GM10847 (cell line): ENCODE results near the gene TEDDM1.

Experiments
- POLR2A ChIP-seq: IDR thresholded peaks from 2 replicates; pipeline ENCODE4 v1.6.1; 2011; ENCODE audit not compliant: insufficient read length; ENCODE audit errors: extremely low read depth

TEDDM1 gene

DNA sequence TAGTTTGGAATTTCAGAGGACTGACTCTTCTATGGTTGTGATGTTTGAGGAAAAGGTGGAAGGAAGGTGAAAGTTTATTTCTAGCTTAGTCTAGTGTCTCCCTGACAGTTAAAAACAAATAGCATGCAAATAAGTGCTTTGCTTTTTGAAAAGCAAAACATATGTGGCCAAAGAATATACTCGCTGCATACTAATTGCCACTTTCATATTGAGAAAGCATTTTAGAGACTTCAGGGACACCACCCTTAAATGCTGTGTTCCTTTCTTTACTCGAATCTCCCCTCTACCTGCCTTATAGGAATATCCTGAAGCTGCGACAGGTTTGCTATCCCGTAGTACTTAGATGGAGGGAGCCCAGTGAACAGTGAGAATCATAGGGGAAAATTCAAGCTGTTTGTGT, 32.1 kb downstream of the TEDDM1 start:
- no peak for TF ChIP-seq POLR2A

DNA sequence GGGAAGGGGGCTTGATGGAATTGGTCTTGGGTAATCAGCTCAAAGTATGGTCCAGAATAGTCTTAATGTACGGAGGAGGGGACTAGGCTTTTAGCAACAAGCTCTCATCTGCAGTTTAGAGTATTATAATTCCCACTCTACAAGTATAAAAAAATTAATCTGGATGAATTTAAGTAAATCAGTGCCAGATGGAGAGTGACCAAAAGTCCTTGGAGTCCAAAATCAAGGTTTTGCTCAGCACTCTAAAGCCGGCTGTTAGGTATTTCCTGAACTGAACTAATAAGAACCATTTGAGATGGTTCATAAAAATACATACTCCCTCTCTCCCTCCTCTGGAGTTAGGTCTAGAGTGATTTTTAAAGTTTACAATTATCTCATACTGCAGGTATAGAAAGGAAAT, 32.5 kb downstream of the TEDDM1 start:
- TF ChIP-seq POLR2A, result no peak

DNA sequence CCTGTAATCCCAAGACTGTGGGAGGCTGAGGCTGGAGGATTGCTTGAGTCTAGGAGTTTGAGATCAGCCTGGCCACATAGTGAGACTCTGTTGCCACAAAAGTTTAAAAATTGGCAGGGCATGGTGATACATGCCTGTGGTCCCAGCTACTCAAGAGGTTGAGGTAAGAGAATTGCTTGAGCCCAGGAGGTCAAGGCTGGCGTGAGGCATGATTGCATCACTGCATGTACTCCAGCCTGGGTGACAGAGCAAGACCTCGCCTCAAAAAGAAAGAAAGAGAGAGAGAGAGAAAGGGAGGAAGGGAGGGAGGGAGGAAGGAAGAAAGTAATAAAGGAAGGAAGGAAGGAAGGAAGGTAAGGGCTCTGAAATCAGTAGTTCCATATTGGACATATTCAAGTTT, 33.9 kb downstream of the TEDDM1 start:
- no peak for TF ChIP-seq POLR2A

DNA sequence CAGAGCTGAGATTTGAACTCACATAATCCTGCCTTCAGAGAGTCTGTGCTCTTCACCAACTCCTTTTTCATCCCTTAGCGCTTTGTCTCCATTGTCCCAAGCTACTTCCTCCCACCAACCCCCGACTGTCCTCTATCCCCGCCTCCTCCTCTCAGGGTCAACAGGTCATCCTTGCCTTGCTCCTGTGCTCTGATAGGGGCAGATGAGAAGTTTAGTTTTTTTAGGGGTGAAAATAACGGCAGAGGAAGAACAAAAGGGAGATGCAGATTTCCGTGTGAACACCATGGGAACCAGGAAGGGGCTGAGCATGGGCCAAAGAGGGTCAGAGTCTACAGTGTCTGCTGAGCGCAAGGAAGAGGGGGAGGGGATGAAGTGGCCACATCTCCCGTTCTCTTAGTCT, 40.8 kb downstream of the TEDDM1 start:
- no peak for TF ChIP-seq POLR2A

DNA sequence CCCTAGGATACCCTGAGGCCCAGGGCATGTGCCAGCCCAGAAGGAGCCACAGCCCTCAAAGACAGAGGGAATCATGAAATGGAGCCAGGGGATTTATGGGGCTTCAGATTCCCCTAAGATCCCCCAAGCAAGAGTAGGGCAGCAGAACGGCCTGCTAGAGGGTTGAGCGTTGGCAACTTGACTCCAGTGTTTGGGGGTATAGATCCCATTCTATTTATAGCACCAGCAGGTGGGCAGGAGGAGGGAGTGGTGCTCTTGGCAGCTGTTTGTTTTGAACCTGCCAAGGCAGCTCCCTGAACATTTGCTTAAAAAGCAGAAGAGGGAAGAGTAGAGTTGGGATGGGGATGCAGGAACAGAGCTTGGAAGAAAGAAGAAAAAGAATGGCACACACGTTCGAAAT, 42.6 kb downstream of the TEDDM1 start:
- TF ChIP-seq POLR2A, result no peak

DNA sequence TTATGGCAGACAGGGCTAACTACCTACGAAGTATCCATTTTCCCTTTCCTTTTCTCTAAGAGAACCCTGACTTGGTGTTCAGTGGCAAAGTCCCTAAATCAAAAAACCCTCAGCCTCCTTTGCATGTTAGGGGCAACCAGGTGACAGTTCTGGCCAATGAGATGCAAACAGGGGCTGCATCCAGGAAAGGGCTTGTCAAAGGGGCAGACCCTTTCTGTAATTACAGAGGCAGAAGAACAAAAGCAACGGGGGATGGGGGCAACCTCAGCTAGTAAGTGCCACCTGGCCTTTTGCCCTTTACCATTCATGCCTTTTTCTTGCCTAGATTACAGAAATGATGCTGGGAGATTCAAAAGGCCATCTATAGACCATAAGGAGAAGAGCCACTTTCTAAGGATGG, 43.3 kb downstream of the TEDDM1 start:
- no peak for TF ChIP-seq POLR2A

DNA sequence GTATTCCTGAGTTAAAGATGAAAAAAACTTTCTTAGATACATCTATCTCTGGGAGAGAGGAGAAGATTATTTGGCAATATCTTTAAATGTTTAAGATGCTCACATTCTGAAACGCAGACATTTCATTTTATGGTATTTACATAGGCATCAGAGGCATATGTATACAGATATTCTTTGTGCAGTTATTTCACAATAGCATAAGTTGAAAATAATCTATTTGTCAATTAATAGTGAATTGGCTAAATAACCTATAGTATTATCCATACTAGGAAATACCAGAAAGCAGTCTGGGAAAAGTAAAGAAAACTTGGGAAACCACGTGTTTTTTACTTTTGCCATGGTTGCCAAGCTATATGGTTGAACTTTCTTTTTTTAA, 44.8 kb downstream of the TEDDM1 start:
- TF ChIP-seq POLR2A, result no peak

DNA sequence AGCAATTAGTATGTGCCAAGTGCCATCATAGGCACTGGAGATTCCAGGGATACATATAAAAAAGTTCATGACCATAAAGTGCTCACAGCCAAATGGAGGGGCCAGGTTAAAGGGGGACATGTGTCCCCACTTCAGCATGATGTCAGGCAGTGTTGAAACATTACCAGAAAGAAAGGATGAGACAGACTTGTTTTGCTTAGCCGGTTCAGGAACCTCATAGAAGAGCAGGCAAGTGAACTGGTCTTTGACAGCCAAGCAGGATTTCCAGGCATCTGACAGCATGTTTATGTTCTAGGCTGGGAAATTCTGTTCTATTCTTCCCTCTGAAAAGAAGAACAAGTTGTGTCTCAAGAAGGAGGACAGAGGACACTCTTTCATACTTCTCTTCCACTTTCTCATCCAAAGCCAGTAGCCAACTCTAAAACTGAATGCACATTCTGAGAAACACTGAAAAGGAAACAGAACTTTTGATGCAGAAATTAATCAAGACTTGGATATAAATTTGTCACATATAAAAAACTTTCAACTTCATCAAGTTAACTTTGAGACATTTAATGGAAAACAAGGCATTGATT, 48.6 kb downstream of the TEDDM1 start:
- no peak for TF ChIP-seq POLR2A

DNA sequence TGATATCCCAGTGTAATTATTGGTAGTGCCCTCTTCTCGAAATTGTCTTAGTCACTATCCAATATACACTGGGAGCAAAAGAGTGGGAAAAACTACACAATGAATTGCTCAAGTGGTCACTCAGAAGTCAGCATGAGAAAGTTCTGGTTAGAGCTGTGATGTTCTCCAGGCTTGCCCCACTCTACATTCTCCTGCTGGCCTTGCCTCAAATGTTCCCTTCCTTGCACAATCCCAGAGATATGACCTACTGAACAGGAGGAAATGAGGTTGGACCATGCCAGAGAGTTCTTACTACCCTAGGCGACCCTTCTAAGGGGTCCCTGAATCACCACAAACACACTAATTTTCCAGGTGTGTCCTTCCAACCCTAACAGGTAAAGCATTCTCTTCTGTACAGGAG, 49.6 kb downstream of the TEDDM1 start:
- TF ChIP-seq POLR2A, result no peak

DNA sequence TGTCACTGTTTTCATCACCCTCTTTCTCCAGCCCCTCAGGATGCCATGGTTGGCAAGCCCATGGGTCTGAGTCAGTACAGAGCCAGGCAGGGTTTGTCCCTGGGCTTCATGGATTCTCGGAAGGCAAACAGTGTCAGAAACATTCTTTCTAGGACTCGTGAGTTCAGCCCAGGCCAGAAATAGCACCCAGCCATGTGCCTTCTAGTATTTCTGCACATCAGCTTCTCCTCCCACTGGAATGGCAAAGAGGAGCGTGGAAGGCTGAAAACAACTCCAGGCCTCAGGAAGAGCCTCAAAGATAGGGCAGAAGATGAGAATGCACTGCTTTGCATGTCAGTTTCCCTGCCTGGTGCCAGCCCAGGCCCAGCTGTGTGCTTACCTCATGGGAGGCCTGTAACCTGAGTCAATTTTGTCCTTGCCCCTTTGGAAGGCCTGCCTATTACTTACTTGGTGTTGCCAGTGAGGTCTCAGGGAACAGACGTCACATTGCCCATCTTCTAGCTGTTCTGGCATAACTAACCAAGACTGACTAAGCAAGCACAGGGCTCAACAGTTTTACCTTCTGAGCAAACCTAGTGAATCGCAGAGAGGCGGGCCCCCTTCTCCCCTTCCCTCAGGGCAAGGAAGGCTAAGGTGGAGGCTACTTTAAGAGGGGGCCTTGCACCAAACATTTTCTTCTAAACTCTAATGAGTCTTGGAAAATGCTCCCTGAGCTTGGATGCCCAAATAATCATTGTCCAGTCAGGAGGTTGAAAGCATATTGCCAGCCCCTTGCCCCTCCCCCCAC, 51.3 kb downstream of the TEDDM1 start:
- no peak for TF ChIP-seq POLR2A
